Measurements from ENCODE around the gene RAI1.

- TF ChIP-seq CTCF (IDR thresholded peaks at IDR 0.05; ENCODE audit: insufficient read depth, low read depth, low read length) (no peak), EZH2 (IDR thresholded peaks at IDR 0.05; ENCODE audit: insufficient read depth, low read length) (no peak)
Observed at GRCh38 chr17:17694169-17695081, 13.2 kb downstream of the RAI1 start.
